H1 (cell line): ENCODE data around the gene RPUSD1. TPM values are rescaled to one million over a fixed set of nuclear protein-coding genes. Genes with fewer than 3 reads are reported as not detected.

ENCODE experiments used
- CTCF ChIA-PET: fragments of 300-600 bp; sonication (Branson Sonifier 250); formaldehyde crosslinking; loops from one replicate; lab custom pipeline; 2021; ENCODE audit not compliant: partially characterized antibody; lab: Charles Lee
- POLR2A ChIA-PET: fragments of 300-600 bp; sonication (Branson Sonifier 250); formaldehyde crosslinking; loops from one replicate; lab custom pipeline; 2021; ENCODE audit warnings: inconsistent platforms; ENCODE audit not compliant: partially characterized antibody; lab: Charles Lee
- DNase-seq, 2 experiments: peaks; one replicate each; pipeline versions ENCODE4 v3.0.0 to v3.0.0-alpha.2; 2010 to 2022; ENCODE audit warnings: low spot score in 2 of 2, low read depth in 1 of 2, mixed read lengths in 1 of 2
- FAIRE-seq: peaks from 2 replicates; lab custom pipeline; 2011; peaks lifted over from hg19 to GRCh38; lab: Jason Lieb, UNC
- H2AFZ ChIP-seq: 2 replicates; pipeline ENCODE4 v1.8.1; 2012; ENCODE audit warnings: low read length, inconsistent platforms
- H2AK5ac ChIP-seq: 2 replicates; pipeline ENCODE4 v1.6.1; 2013; ENCODE audit warnings: low read depth, low read length
- H2BK120ac ChIP-seq: replicated peaks from 2 replicates; pipeline ENCODE3; 2013; ENCODE audit warnings: low read depth, low read length, inconsistent platforms
- H2BK12ac ChIP-seq: 2 replicates; pipeline ENCODE4 v1.6.1; 2013; ENCODE audit warnings: low read depth, low read length
- H2BK15ac ChIP-seq: 2 replicates; pipeline ENCODE4 v1.6.1; 2013; ENCODE audit warnings: low read length
- H2BK20ac ChIP-seq: 2 replicates; pipeline ENCODE4 v1.6.1; 2013; ENCODE audit warnings: low read length
- H2BK5ac ChIP-seq: 2 replicates; pipeline ENCODE4 v1.6.1; 2013; ENCODE audit warnings: low read depth, low read length
- H3K14ac ChIP-seq: 2 replicates; pipeline ENCODE4 v1.6.1; 2013; ENCODE audit warnings: inconsistent platforms; ENCODE audit not compliant: insufficient read length
- H3K18ac ChIP-seq: 2 replicates; pipeline ENCODE4 v1.6.1; 2013; ENCODE audit warnings: low read length; ENCODE audit errors: extremely low read depth
- H3K23ac ChIP-seq: 2 replicates; pipeline ENCODE4 v1.6.1; 2013; ENCODE audit warnings: inconsistent platforms; ENCODE audit not compliant: insufficient read length
- H3K23me2 ChIP-seq: 2 replicates; pipeline ENCODE4 v1.6.1; 2013; ENCODE audit warnings: low read depth, low read length
- H3K27ac ChIP-seq: 2 replicates; pipeline ENCODE4 v1.6.1; 2011; ENCODE audit warnings: low read depth, low read length, inconsistent platforms
- H3K27me3 ChIP-seq, 4 experiments: replicated peaks in 1 of 4; 1 replicate in 1 of 4; 2 replicates in 3 of 4; pipeline versions ENCODE4 v1.6.1 to v1.8.1; 2011 to 2013; ENCODE audit warnings: low read length in 3 of 4, mild to moderate bottlenecking in 3 of 4, inconsistent platforms in 2 of 4, mixed read lengths in 2 of 4, moderate library complexity in 1 of 4; ENCODE audit not compliant: control insufficient read depth in 3 of 4, insufficient read depth in 3 of 4; ENCODE audit errors: extremely low read depth in 1 of 4
- H3K36me3 ChIP-seq, 4 experiments: 2 replicates each; pipeline versions ENCODE4 v1.6.1 to v1.8.1; 2011 to 2013; ENCODE audit warnings: mild to moderate bottlenecking in 4 of 4, low read length in 3 of 4, moderate library complexity in 2 of 4, control low read depth in 1 of 4, inconsistent platforms in 1 of 4; ENCODE audit not compliant: insufficient read depth in 4 of 4, control insufficient read depth in 2 of 4
- H3K4ac ChIP-seq: replicated peaks from 2 replicates; pipeline ENCODE3; 2013; ENCODE audit warnings: low read length, low read depth, mixed read lengths, inconsistent platforms; ENCODE audit not compliant: insufficient read length
- H3K4me1 ChIP-seq, 4 experiments: replicated peaks in 1 of 4; 1 replicate in 1 of 4; 2 replicates in 3 of 4; pipeline versions ENCODE4 v1.6.1 to v1.8.1; 2011 to 2013; ENCODE audit warnings: low read length in 3 of 4, inconsistent platforms in 2 of 4, mixed read lengths in 1 of 4; ENCODE audit not compliant: insufficient read depth in 4 of 4, control insufficient read depth in 3 of 4
- H3K4me2 ChIP-seq, 2 experiments: 2 replicates each; pipeline versions ENCODE4 v1.6.1 to v1.8.1; 2011 to 2013; ENCODE audit warnings: low read depth in 2 of 2, low read length in 2 of 2, control low read depth in 1 of 2, inconsistent platforms in 1 of 2, mild to moderate bottlenecking in 1 of 2; ENCODE audit not compliant: insufficient read depth in 1 of 2
- H3K4me3 ChIP-seq, 4 experiments: fragments of 200-600, 300-600 bp in 1 of 4; sonication (generic), shearing (Covaris generic), sonication (Bioruptor Twin) in 1 of 4; 2 replicates each; pipeline versions ENCODE4 v1.5.1 to v1.8.1; 2011 to 2016; ENCODE audit warnings: low read length in 4 of 4, low read depth in 3 of 4, control low read depth in 2 of 4, inconsistent platforms in 2 of 4, mild to moderate bottlenecking in 2 of 4, mixed read lengths in 1 of 4, moderate library complexity in 1 of 4; ENCODE audit not compliant: insufficient read depth in 2 of 4; ENCODE audit errors: extremely low read depth in 1 of 4
- H3K56ac ChIP-seq: replicated peaks from 2 replicates; pipeline ENCODE3; 2013; ENCODE audit warnings: low read depth, mild to moderate bottlenecking, mixed read lengths, low read length, inconsistent platforms; ENCODE audit not compliant: insufficient read length
- H3K79me1 ChIP-seq: 2 replicates; pipeline ENCODE4 v1.6.1; 2013; ENCODE audit warnings: low read depth, low read length, control low read depth
- H3K79me2 ChIP-seq, 2 experiments: 2 replicates each; pipeline versions ENCODE4 v1.6.1 to v1.8.1; 2012 to 2013; ENCODE audit warnings: low read length in 2 of 2, mild to moderate bottlenecking in 2 of 2, inconsistent platforms in 1 of 2; ENCODE audit not compliant: insufficient read depth in 2 of 2, control insufficient read depth in 1 of 2
- H3K9ac ChIP-seq, 4 experiments: replicated peaks in 1 of 4; 1 replicate in 1 of 4; 2 replicates in 3 of 4; pipeline versions ENCODE4 v1.6.1 to v1.8.1; 2011 to 2013; ENCODE audit warnings: low read depth in 3 of 4, low read length in 3 of 4, control low read depth in 2 of 4, mild to moderate bottlenecking in 2 of 4, moderate library complexity in 2 of 4, inconsistent platforms in 1 of 4; ENCODE audit errors: extremely low read depth in 1 of 4
- H3K9me3 ChIP-seq, 2 experiments: 2 replicates each; pipeline versions ENCODE4 v1.6.1 to v1.8.1; 2012 to 2013; ENCODE audit warnings: mild to moderate bottlenecking in 2 of 2, moderate library complexity in 2 of 2, control low read depth in 1 of 2, inconsistent platforms in 1 of 2, low read depth in 1 of 2, low read length in 1 of 2, mixed read lengths in 1 of 2; ENCODE audit not compliant: insufficient read depth in 2 of 2
- H4K20me1 ChIP-seq, 2 experiments: replicated peaks in 1 of 2; 2 replicates each; pipeline versions ENCODE3 to v1.8.1; 2011 to 2013; ENCODE audit warnings: inconsistent platforms in 2 of 2, low read length in 2 of 2, mild to moderate bottlenecking in 1 of 2; ENCODE audit not compliant: insufficient read depth in 2 of 2, control insufficient read depth in 1 of 2
- H4K5ac ChIP-seq: 2 replicates; pipeline ENCODE4 v1.6.1; 2013; ENCODE audit warnings: low read length, low read depth, mixed read lengths, inconsistent platforms; ENCODE audit not compliant: insufficient read length
- H4K8ac ChIP-seq: 2 replicates; pipeline ENCODE4 v1.8.0; 2013; ENCODE audit warnings: mild to moderate bottlenecking, moderate library complexity, low read length, inconsistent platforms; ENCODE audit not compliant: insufficient read depth; ENCODE audit errors: extremely low read depth
- H4K91ac ChIP-seq: replicated peaks from 2 replicates; pipeline ENCODE3; 2013; ENCODE audit warnings: low read length, mixed read lengths, inconsistent platforms; ENCODE audit not compliant: insufficient read length
- ASH2L ChIP-seq: fragments of 200-600, 300-600 bp; sonication (generic); IDR thresholded peaks from one replicate; pipeline ENCODE4 v1.7.1; 2017; ENCODE audit warnings: low read length
- BACH1 ChIP-seq: IDR thresholded peaks from 2 replicates; pipeline ENCODE4 v1.6.1; 2012; ENCODE audit warnings: low read length, improper control_type of control experiment
- GTF2F1 ChIP-seq: IDR thresholded peaks from 2 replicates; pipeline ENCODE4 v1.6.1; 2012; ENCODE audit warnings: low read depth, low read length, improper control_type of control experiment, borderline replicate concordance
- KDM1A ChIP-seq: fragments of 200-600, 300-600 bp; sonication (generic); IDR thresholded peaks from 2 replicates; pipeline ENCODE4 v1.7.1; 2016; ENCODE audit warnings: mild to moderate bottlenecking, low read length, borderline replicate concordance
- POU5F1 ChIP-seq: IDR thresholded peaks from 2 replicates; pipeline ENCODE4 v1.6.1; 2011; ENCODE audit warnings: low read depth, mild to moderate bottlenecking, low read length, moderate library complexity
- RFX5 ChIP-seq: IDR thresholded peaks from 2 replicates; pipeline ENCODE4 v1.6.1; 2011; ENCODE audit warnings: low read depth, low read length, improper control_type of control experiment, borderline replicate concordance
- SAP30 ChIP-seq: fragments of 300-600 bp; sonication (generic); IDR thresholded peaks from 2 replicates; pipeline ENCODE4 v1.7.1; 2012; ENCODE audit warnings: low read length, moderate library complexity, mild to moderate bottlenecking, inconsistent platforms; ENCODE audit not compliant: insufficient read depth, insufficient replicate concordance
- SRF ChIP-seq: IDR thresholded peaks from 2 replicates; pipeline ENCODE4 v1.6.1; 2011; ENCODE audit warnings: mild to moderate bottlenecking, low read depth, low read length, moderate library complexity
- ZNF274 ChIP-seq: IDR thresholded peaks from 2 replicates; pipeline ENCODE4 v1.7.0; 2012; ENCODE audit warnings: low read length, borderline replicate concordance; ENCODE audit errors: extremely low read depth
- WGBS, 2 experiments: shearing (Covaris generic) in 1 of 2; methylation state at CpG; one replicate each; pipeline versions ENCODE4 v1.1.6 to v1.1.7; 2013 to 2015; ENCODE audit warnings: low lambda C conversion rate in 2 of 2, mixed read lengths in 2 of 2, inconsistent platforms in 1 of 2, low coverage in 1 of 2, missing lambda C conversion rate in 1 of 2; ENCODE audit not compliant: insufficient replicate concordance in 2 of 2, insufficient coverage in 1 of 2, insufficient read length in 1 of 2; ENCODE audit errors: extremely low coverage in 1 of 2, missing lambda C conversion rate in 1 of 2; 5-methylcytosine and 5-hydroxymethylcytosine counted together
- polyA plus RNA-seq, 7 experiments: library from polyadenylated mRNA; depleted of rRNA in 3 of 7; stranded (reverse) in 5 of 7; unstranded in 2 of 7; fragments of >200 nt in 5 of 7; fragments of 200-250 nt in 2 of 7; gene quantifications; 1 replicate in 5 of 7; 2 replicates in 1 of 7; 4 replicates in 1 of 7; pipeline versions ENCODE4 v1.2.1 to v1.2.3, GENCODE V29; 2011 to 2013; ENCODE audit warnings: missing spikeins in 2 of 7, mixed read lengths in 2 of 7
- total RNA-seq: library from RNA; stranded (reverse); fragmentation: NEBNext Ultra II Directional; extraction: Animal tissue kit (Norgen Biotek cat#: 25700); gene quantifications from 2 replicates; pipeline ENCODE4 v1.2.1, GENCODE V29; 2021
- TF ChIP-seq, protein P1 (sequence below): IDR thresholded peaks from 2 replicates; pipeline ENCODE4 v1.6.1; 2012; ENCODE audit warnings: low read length, inconsistent platforms

Gene RPUSD1
- total and polyA plus RNA-seq, 2 of the 8 experiments (the other 6 are each of a cell fraction or from before 2014, with no cell fraction given), result 32.2 to 61.8 TPM

DNA sequence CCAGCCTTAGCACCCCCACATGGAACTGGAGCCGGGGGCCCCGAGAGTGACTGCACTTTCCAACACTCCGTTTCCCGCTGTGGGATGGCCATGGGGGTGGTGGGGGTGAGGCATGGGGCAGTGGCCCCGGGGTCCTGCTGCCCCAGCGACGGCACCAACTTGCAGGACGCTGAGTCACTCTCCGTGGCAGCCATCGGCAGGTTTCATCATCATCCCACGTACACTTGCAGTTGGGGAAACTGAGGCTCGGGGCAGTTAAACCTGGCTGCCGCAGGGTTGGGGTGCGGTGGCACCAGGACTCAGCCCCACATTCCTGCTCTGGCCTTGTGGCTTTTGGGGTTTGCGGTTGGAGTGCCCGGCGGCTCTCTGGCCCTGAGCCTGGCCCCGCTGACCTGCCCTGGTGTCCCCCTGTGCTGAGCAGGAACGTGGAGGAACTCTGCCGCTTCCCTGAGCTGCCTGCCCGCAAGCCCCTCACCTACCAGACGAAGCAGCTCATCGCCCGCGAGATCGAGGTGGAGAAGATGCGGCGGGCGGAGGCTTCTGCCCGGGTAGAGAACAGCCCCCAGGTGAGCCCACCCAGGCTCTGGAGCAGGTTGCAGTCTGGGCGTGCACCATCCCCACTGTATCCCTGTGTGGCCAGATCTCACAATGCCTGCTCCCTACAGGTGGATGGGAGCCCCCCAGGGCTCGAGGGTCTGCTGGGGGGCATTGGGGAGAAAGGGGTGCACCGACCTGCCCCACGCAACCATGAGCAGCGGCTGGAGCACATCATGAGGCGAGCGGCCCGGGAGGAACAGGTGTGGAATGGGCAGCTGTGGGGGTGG is 8.3 kb upstream of the RPUSD1 start:
- no peak overlapping the region for H2BK20ac ChIP-seq
- H3K4me2 ChIP-seq, result no peak overlapping the region
- no peak overlapping the region for H3K4me3 ChIP-seq
- TF ChIP-seq RFX5 (no peak), GTF2F1 (no peak), KDM1A (no peak), SAP30 (no peak), POU5F1 (no peak), SRF (no peak), BACH1 (no peak), ASH2L (no peak), ZNF274 (no peak)
- TF ChIP-seq, protein P1, sequence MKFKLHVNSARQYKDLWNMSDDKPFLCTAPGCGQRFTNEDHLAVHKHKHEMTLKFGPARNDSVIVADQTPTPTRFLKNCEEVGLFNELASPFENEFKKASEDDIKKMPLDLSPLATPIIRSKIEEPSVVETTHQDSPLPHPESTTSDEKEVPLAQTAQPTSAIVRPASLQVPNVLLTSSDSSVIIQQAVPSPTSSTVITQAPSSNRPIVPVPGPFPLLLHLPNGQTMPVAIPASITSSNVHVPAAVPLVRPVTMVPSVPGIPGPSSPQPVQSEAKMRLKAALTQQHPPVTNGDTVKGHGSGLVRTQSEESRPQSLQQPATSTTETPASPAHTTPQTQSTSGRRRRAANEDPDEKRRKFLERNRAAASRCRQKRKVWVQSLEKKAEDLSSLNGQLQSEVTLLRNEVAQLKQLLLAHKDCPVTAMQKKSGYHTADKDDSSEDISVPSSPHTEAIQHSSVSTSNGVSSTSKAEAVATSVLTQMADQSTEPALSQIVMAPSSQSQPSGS, result no peak

More for the DNA sequence above, 8.3 kb upstream of the RPUSD1 start:
- Histone ChIP-seq H3K4ac (no peak overlapping the region), H2BK5ac (no peak overlapping the region), H3K9me3 (no peaks in the 10 kb centered on the region), H4K91ac (no peak overlapping the region), H3K23ac (no peak overlapping the region), H3K36me3 (peaks cover under 1 to 44% (median 3%) of the 10 kb centered on the region in 4 experiments; a peak in 6 of 8 replicates), H2BK120ac (no peak overlapping the region), H4K5ac (no peak overlapping the region), H3K79me1 (0 out of 2 replicates have a peak, but pooled peaks cover 3% of the 10 kb centered on the region), H3K27me3 (peaks cover 0 to 9% (median 3%) of the 10 kb centered on the region in 4 experiments; a peak in 5 of 7 replicates), H3K9ac (no peak overlapping the region), H2BK15ac (no peak overlapping the region), H3K14ac (no peak overlapping the region), H3K56ac (no peak overlapping the region), H3K27ac (no peak overlapping the region), H2AFZ (no peak overlapping the region), H2AK5ac (no peak overlapping the region), H3K18ac (no peak overlapping the region), H3K79me2 (no peaks in the 10 kb centered on the region), H3K4me1 (peaks cover 0 to 17% (median 3%) of the 10 kb centered on the region in 4 experiments; a peak in 4 of 7 replicates), H3K23me2 (peaks cover 3% of the 10 kb centered on the region; the same call in 1 of the 2 replicates), H4K20me1 (peaks cover 4 to 20% of the 10 kb centered on the region in 2 experiments), H2BK12ac (no peak overlapping the region), H4K8ac (peak overlapping the region; percentile 28; the same call in 1 of the 2 replicates)
- DNase-seq, result no peak
- no peak for FAIRE-seq
- 91% methylated on average over 23 of the region's 38 CpGs; no CpG with 5 or more reads in 1 of the 2 experiments for WGBS, 2 experiments
- ChIA-PET CTCF (interaction anchor here (0.8 to 2.8 kb wide), 4 partner anchors 8 to 258 kb away, joined by 3 to 11 read pairs (median 4); no protein-coding TSS in a partner anchor), POLR2A (interaction anchor here (0.9 to 1.8 kb wide), 7 partner anchors 8 to 121 kb away, joined by 3 to 6 read pairs (median 5); partner anchors contain the start of genes ANTKMT, CHTF18, RHBDL1 and RPUSD1)
